ENCODE results near the gene SLC39A7. TPM values are rescaled to one million over a fixed set of nuclear protein-coding genes. Genes with fewer than 3 reads are reported as not detected.

SLC39A7 gene
- total RNA-seq, 6 donors from 2014 or later, result 37.7 to 104 (median 86.7) TPM

GRCh38 chr6:33249732-33250630, 49.3 kb downstream of the SLC39A7 start:
- peak overlapping the region; percentile 44 to 57 (median 53) for H3K4me3 ChIP-seq
- peaks cover 23 to 30% (median 25%) of the 10 kb centered on the region in 4 donors for H3K4me1 ChIP-seq
- 17 to 23% methylated on average over 14 to 15 of the region's 15 CpGs for WGBS, 2 donors
- H3K36me3 ChIP-seq, result peaks cover 0 to 12% (median 0%) of the 10 kb centered on the region in 4 donors
- DNase-seq, result no peak
- TF ChIP-seq POLR2AphosphoS5 (IDR thresholded peaks at IDR 0.05) (no peak), EP300 (IDR thresholded peaks at IDR 0.05) (no peak), POLR2A (IDR thresholded peaks at IDR 0.05) (peak in 1 of 4 donors; percentile 8), CTCF (IDR thresholded peaks at IDR 0.05) (no peak)
- ATAC-seq (ENCODE audit: low FRiP score in 2 of 2), result no peak
- H3K9me3 ChIP-seq, result no peaks in the 10 kb centered on the region
- H3K27ac ChIP-seq, result peak overlapping the region; percentile 88 to 97 (median 93)
- no peaks in the 10 kb centered on the region for H3K27me3 ChIP-seq

- Histone ChIP-seq H3K4me1 (peaks cover 23 to 30% (median 25%) of the 10 kb centered on the region in 4 donors), H3K9me3 (no peaks in the 10 kb centered on the region), H3K36me3 (peaks cover 0 to 13% (median 0%) of the 10 kb centered on the region in 4 donors), H3K27me3 (no peaks in the 10 kb centered on the region), H3K27ac (peak overlapping the region in 1 of 4 donors; percentile 12), H3K4me3 (no peak overlapping the region)
- 97% methylated on average over 13 of the region's 13 CpGs for WGBS, 2 donors
- TF ChIP-seq POLR2A (IDR thresholded peaks at IDR 0.05), result no peak
- TF ChIP-seq CTCF (IDR thresholded peaks at IDR 0.05), result no peak
- no peak for TF ChIP-seq EP300 (IDR thresholded peaks at IDR 0.05)
- no peak for TF ChIP-seq POLR2AphosphoS5 (IDR thresholded peaks at IDR 0.05)
- DNase-seq, result peak in 1 of 2 donors; percentile 60
- ATAC-seq (ENCODE audit: low FRiP score in 2 of 2), result no peak
Measured at GRCh38 chr6:33250731-33251130, 50.1 kb downstream of the SLC39A7 start.

GRCh38 chr6:33251395-33252012, 50.8 kb downstream of the SLC39A7 start:
- DNase-seq (no peak), ATAC-seq (ENCODE audit: low FRiP score in 2 of 2) (no peak)
- WGBS, 2 donors, result 78 to 90% methylated on average over 6 of the region's 6 CpGs
- Histone ChIP-seq H3K36me3 (peaks cover 0 to 13% (median 0%) of the 10 kb centered on the region in 4 donors), H3K9me3 (no peaks in the 10 kb centered on the region), H3K27ac (no peak overlapping the region), H3K4me1 (peaks cover 23 to 30% (median 25%) of the 10 kb centered on the region in 4 donors), H3K4me3 (no peak overlapping the region), H3K27me3 (no peaks in the 10 kb centered on the region)
- TF ChIP-seq EP300 (IDR thresholded peaks at IDR 0.05) (no peak), POLR2AphosphoS5 (IDR thresholded peaks at IDR 0.05) (no peak), POLR2A (IDR thresholded peaks at IDR 0.05) (no peak), CTCF (IDR thresholded peaks at IDR 0.05) (no peak)

GRCh38 chr6:33252759-33253158, 52.1 kb downstream of the SLC39A7 start:
- H3K9me3 ChIP-seq, result no peaks in the 10 kb centered on the region
- H3K27me3 ChIP-seq, result no peaks in the 10 kb centered on the region
- peaks cover 22 to 29% (median 24%) of the 10 kb centered on the region in 4 donors for H3K4me1 ChIP-seq
- DNase-seq (no peak), ATAC-seq (ENCODE audit: low FRiP score in 2 of 2) (no peak)
- H3K4me3 ChIP-seq, result no peak overlapping the region
- TF ChIP-seq EP300 (IDR thresholded peaks at IDR 0.05), result no peak
- TF ChIP-seq POLR2AphosphoS5 (IDR thresholded peaks at IDR 0.05), result no peak
- TF ChIP-seq POLR2A (IDR thresholded peaks at IDR 0.05), result no peak
- TF ChIP-seq CTCF (IDR thresholded peaks at IDR 0.05), result no peak
- peaks cover 0 to 24% (median 0%) of the 10 kb centered on the region in 4 donors for H3K36me3 ChIP-seq
- H3K27ac ChIP-seq, result no peak overlapping the region

Small RNAs within 50 kb of the gene (small RNA-seq; reads per million reads assigned to genes)
- gene MIR219A1, result 1.7 to 5.5 (median 4.2) reads per million in 4 donors
- gene RNY4P10, result 0 to 1.4 (median 0.09) reads per million in 4 donors

Other genes starting within 250 kb of the SLC39A7 start
- 100 to 1,000 TPM in 4 of 6 donors, 10 to 100 TPM in 2; 83.7 to 271 (median 134) TPM for gene HLA-DMA, start 247.8 kb upstream of the SLC39A7 start, total RNA-seq
- 100 to 1,000 TPM; 144 to 388 (median 183) TPM for gene BRD2, start 232.3 kb upstream of the SLC39A7 start, total RNA-seq
- 10 to 100 TPM in 5 of 6 donors, 1 to 10 TPM in 1; 9.4 to 56.8 (median 30.5) TPM for gene HLA-DOA, start 191.3 kb upstream of the SLC39A7 start, total RNA-seq
- gene HLA-DPA1, start 127.2 kb upstream of the SLC39A7 start, total RNA-seq, result 100 to 1,000 TPM; 109 to 674 (median 399) TPM
- gene HLA-DPB1, start 124.9 kb upstream of the SLC39A7 start, total RNA-seq, result 100 to 1,000 TPM; 194 to 697 (median 373) TPM
- 1 to 10 TPM in 2 of 6 donors, under 1 TPM in 4; 0.20 to 2.1 (median 0.74) TPM for gene COL11A2, start 8.4 kb upstream of the SLC39A7 start, total RNA-seq
- 10 to 100 TPM; 19.3 to 67.1 (median 48.4) TPM for gene RXRB, start 202 bp upstream of the SLC39A7 start, total RNA-seq
- 10 to 100 TPM in 5 of 6 donors, 1 to 10 TPM in 1; 8.2 to 39.3 (median 28.7) TPM for gene HSD17B8, start 3.8 kb downstream of the SLC39A7 start, total RNA-seq
- 10 to 100 TPM; 17.9 to 50.6 (median 40.4) TPM for gene RING1, start 7.6 kb downstream of the SLC39A7 start, total RNA-seq
- gene VPS52, start 71.0 kb downstream of the SLC39A7 start, total RNA-seq, result 100 to 1,000 TPM in 1 of 6 donors, 10 to 100 TPM in 5; 30.1 to 170 (median 45.8) TPM
- gene RPS18, start 71.2 kb downstream of the SLC39A7 start, total RNA-seq, result 1,000 to 10,000 TPM in 4 of 6 donors, 100 to 1,000 TPM in 2; 535 to 2,038 (median 1,627) TPM
- 10 to 100 TPM; 20.1 to 29.7 (median 23.2) TPM for gene B3GALT4, start 76.3 kb downstream of the SLC39A7 start, total RNA-seq
- gene WDR46, start 88.4 kb downstream of the SLC39A7 start, total RNA-seq, result 10 to 100 TPM; 21.1 to 50.3 (median 41.7) TPM
- gene PFDN6, start 88.7 kb downstream of the SLC39A7 start, total RNA-seq, result 10 to 100 TPM; 13.8 to 42.9 (median 30.7) TPM
- gene RGL2, start 98.1 kb downstream of the SLC39A7 start, total RNA-seq, result 100 to 1,000 TPM in 2 of 6 donors, 10 to 100 TPM in 4; 56.5 to 149 (median 77.9) TPM
- 100 to 1,000 TPM; 131 to 310 (median 221) TPM for gene TAPBP, start 113.2 kb downstream of the SLC39A7 start, total RNA-seq
- 10 to 100 TPM; 24.2 to 32.5 (median 28.2) TPM for gene ZBTB22, start 116.9 kb downstream of the SLC39A7 start, total RNA-seq
- 10 to 100 TPM; 29.3 to 57.6 (median 43.5) TPM for gene DAXX, start 122.1 kb downstream of the SLC39A7 start, total RNA-seq
- 10 to 100 TPM in 1 of 6 donors, 1 to 10 TPM in 5; 1.2 to 11.8 (median 4.4) TPM for gene KIFC1, start 191.0 kb downstream of the SLC39A7 start, total RNA-seq
- 100 to 1,000 TPM in 1 of 6 donors, 10 to 100 TPM in 5; 61.7 to 150 (median 65.5) TPM for gene PHF1, start 210.1 kb downstream of the SLC39A7 start, total RNA-seq
- gene CUTA, start 217.2 kb downstream of the SLC39A7 start, total RNA-seq, result 100 to 1,000 TPM in 4 of 6 donors, 10 to 100 TPM in 2; 53.4 to 171 (median 112) TPM
- gene SYNGAP1, start 219.2 kb downstream of the SLC39A7 start, total RNA-seq, result 10 to 100 TPM in 5 of 6 donors, 1 to 10 TPM in 1; 8.2 to 57.6 (median 19.5) TPM

Data from upper lobe of left lung (tissue), 6 donors.